H1 (cell line): Measurements from ENCODE around the gene PLGRKT. TPM values are rescaled to one million over a fixed set of nuclear protein-coding genes. Genes with fewer than 3 reads are reported as not detected.

Experiments used
- CTCF ChIA-PET: fragments of 300-600 bp; sonication (Branson Sonifier 250); formaldehyde crosslinking; loops from one replicate; lab custom pipeline; 2021; ENCODE audit not compliant: partially characterized antibody; lab: Charles Lee
- POLR2A ChIA-PET: fragments of 300-600 bp; sonication (Branson Sonifier 250); formaldehyde crosslinking; loops from one replicate; lab custom pipeline; 2021; ENCODE audit warnings: inconsistent platforms; ENCODE audit not compliant: partially characterized antibody; lab: Charles Lee
- DNase-seq, 2 experiments: peaks; one replicate each; pipeline versions ENCODE4 v3.0.0 to v3.0.0-alpha.2; 2010 to 2022; ENCODE audit warnings: low spot score in 2 of 2, low read depth in 1 of 2, mixed read lengths in 1 of 2
- FAIRE-seq: peaks from 2 replicates; lab custom pipeline; 2011; peaks lifted over from hg19 to GRCh38; lab: Jason Lieb, UNC
- H2AFZ ChIP-seq: 2 replicates; pipeline ENCODE4 v1.8.1; 2012; ENCODE audit warnings: low read length, inconsistent platforms
- H2AK5ac ChIP-seq: 2 replicates; pipeline ENCODE4 v1.6.1; 2013; ENCODE audit warnings: low read depth, low read length
- H2BK120ac ChIP-seq: replicated peaks from 2 replicates; pipeline ENCODE3; 2013; ENCODE audit warnings: low read depth, low read length, inconsistent platforms
- H2BK12ac ChIP-seq: 2 replicates; pipeline ENCODE4 v1.6.1; 2013; ENCODE audit warnings: low read depth, low read length
- H2BK15ac ChIP-seq: 2 replicates; pipeline ENCODE4 v1.6.1; 2013; ENCODE audit warnings: low read length
- H2BK20ac ChIP-seq: 2 replicates; pipeline ENCODE4 v1.6.1; 2013; ENCODE audit warnings: low read length
- H2BK5ac ChIP-seq: 2 replicates; pipeline ENCODE4 v1.6.1; 2013; ENCODE audit warnings: low read depth, low read length
- H3K14ac ChIP-seq: 2 replicates; pipeline ENCODE4 v1.6.1; 2013; ENCODE audit warnings: inconsistent platforms; ENCODE audit not compliant: insufficient read length
- H3K18ac ChIP-seq: 2 replicates; pipeline ENCODE4 v1.6.1; 2013; ENCODE audit warnings: low read length; ENCODE audit errors: extremely low read depth
- H3K23ac ChIP-seq: 2 replicates; pipeline ENCODE4 v1.6.1; 2013; ENCODE audit warnings: inconsistent platforms; ENCODE audit not compliant: insufficient read length
- H3K23me2 ChIP-seq: 2 replicates; pipeline ENCODE4 v1.6.1; 2013; ENCODE audit warnings: low read depth, low read length
- H3K27ac ChIP-seq: 2 replicates; pipeline ENCODE4 v1.6.1; 2011; ENCODE audit warnings: low read depth, low read length, inconsistent platforms
- H3K27me3 ChIP-seq, 4 experiments: replicated peaks in 1 of 4; 1 replicate in 1 of 4; 2 replicates in 3 of 4; pipeline versions ENCODE4 v1.6.1 to v1.8.1; 2011 to 2013; ENCODE audit warnings: low read length in 3 of 4, mild to moderate bottlenecking in 3 of 4, inconsistent platforms in 2 of 4, mixed read lengths in 2 of 4, moderate library complexity in 1 of 4; ENCODE audit not compliant: control insufficient read depth in 3 of 4, insufficient read depth in 3 of 4; ENCODE audit errors: extremely low read depth in 1 of 4
- H3K36me3 ChIP-seq, 4 experiments: 2 replicates each; pipeline versions ENCODE4 v1.6.1 to v1.8.1; 2011 to 2013; ENCODE audit warnings: mild to moderate bottlenecking in 4 of 4, low read length in 3 of 4, moderate library complexity in 2 of 4, control low read depth in 1 of 4, inconsistent platforms in 1 of 4; ENCODE audit not compliant: insufficient read depth in 4 of 4, control insufficient read depth in 2 of 4
- H3K4ac ChIP-seq: replicated peaks from 2 replicates; pipeline ENCODE3; 2013; ENCODE audit warnings: low read length, low read depth, mixed read lengths, inconsistent platforms; ENCODE audit not compliant: insufficient read length
- H3K4me1 ChIP-seq, 4 experiments: replicated peaks in 1 of 4; 1 replicate in 1 of 4; 2 replicates in 3 of 4; pipeline versions ENCODE4 v1.6.1 to v1.8.1; 2011 to 2013; ENCODE audit warnings: low read length in 3 of 4, inconsistent platforms in 2 of 4, mixed read lengths in 1 of 4; ENCODE audit not compliant: insufficient read depth in 4 of 4, control insufficient read depth in 3 of 4
- H3K4me2 ChIP-seq, 2 experiments: 2 replicates each; pipeline versions ENCODE4 v1.6.1 to v1.8.1; 2011 to 2013; ENCODE audit warnings: low read depth in 2 of 2, low read length in 2 of 2, control low read depth in 1 of 2, inconsistent platforms in 1 of 2, mild to moderate bottlenecking in 1 of 2; ENCODE audit not compliant: insufficient read depth in 1 of 2
- H3K4me3 ChIP-seq, 4 experiments: fragments of 200-600, 300-600 bp in 1 of 4; sonication (generic), shearing (Covaris generic), sonication (Bioruptor Twin) in 1 of 4; 2 replicates each; pipeline versions ENCODE4 v1.5.1 to v1.8.1; 2011 to 2016; ENCODE audit warnings: low read length in 4 of 4, low read depth in 3 of 4, control low read depth in 2 of 4, inconsistent platforms in 2 of 4, mild to moderate bottlenecking in 2 of 4, mixed read lengths in 1 of 4, moderate library complexity in 1 of 4; ENCODE audit not compliant: insufficient read depth in 2 of 4; ENCODE audit errors: extremely low read depth in 1 of 4
- H3K56ac ChIP-seq: replicated peaks from 2 replicates; pipeline ENCODE3; 2013; ENCODE audit warnings: low read depth, mild to moderate bottlenecking, mixed read lengths, low read length, inconsistent platforms; ENCODE audit not compliant: insufficient read length
- H3K79me1 ChIP-seq: 2 replicates; pipeline ENCODE4 v1.6.1; 2013; ENCODE audit warnings: low read depth, low read length, control low read depth
- H3K79me2 ChIP-seq, 2 experiments: 2 replicates each; pipeline versions ENCODE4 v1.6.1 to v1.8.1; 2012 to 2013; ENCODE audit warnings: low read length in 2 of 2, mild to moderate bottlenecking in 2 of 2, inconsistent platforms in 1 of 2; ENCODE audit not compliant: insufficient read depth in 2 of 2, control insufficient read depth in 1 of 2
- H3K9ac ChIP-seq, 4 experiments: replicated peaks in 1 of 4; 1 replicate in 1 of 4; 2 replicates in 3 of 4; pipeline versions ENCODE4 v1.6.1 to v1.8.1; 2011 to 2013; ENCODE audit warnings: low read depth in 3 of 4, low read length in 3 of 4, control low read depth in 2 of 4, mild to moderate bottlenecking in 2 of 4, moderate library complexity in 2 of 4, inconsistent platforms in 1 of 4; ENCODE audit errors: extremely low read depth in 1 of 4
- H3K9me3 ChIP-seq, 2 experiments: 2 replicates each; pipeline versions ENCODE4 v1.6.1 to v1.8.1; 2012 to 2013; ENCODE audit warnings: mild to moderate bottlenecking in 2 of 2, moderate library complexity in 2 of 2, control low read depth in 1 of 2, inconsistent platforms in 1 of 2, low read depth in 1 of 2, low read length in 1 of 2, mixed read lengths in 1 of 2; ENCODE audit not compliant: insufficient read depth in 2 of 2
- H4K20me1 ChIP-seq, 2 experiments: replicated peaks in 1 of 2; 2 replicates each; pipeline versions ENCODE3 to v1.8.1; 2011 to 2013; ENCODE audit warnings: inconsistent platforms in 2 of 2, low read length in 2 of 2, mild to moderate bottlenecking in 1 of 2; ENCODE audit not compliant: insufficient read depth in 2 of 2, control insufficient read depth in 1 of 2
- H4K5ac ChIP-seq: 2 replicates; pipeline ENCODE4 v1.6.1; 2013; ENCODE audit warnings: low read length, low read depth, mixed read lengths, inconsistent platforms; ENCODE audit not compliant: insufficient read length
- H4K8ac ChIP-seq: 2 replicates; pipeline ENCODE4 v1.8.0; 2013; ENCODE audit warnings: mild to moderate bottlenecking, moderate library complexity, low read length, inconsistent platforms; ENCODE audit not compliant: insufficient read depth; ENCODE audit errors: extremely low read depth
- H4K91ac ChIP-seq: replicated peaks from 2 replicates; pipeline ENCODE3; 2013; ENCODE audit warnings: low read length, mixed read lengths, inconsistent platforms; ENCODE audit not compliant: insufficient read length
- ASH2L ChIP-seq: fragments of 200-600, 300-600 bp; sonication (generic); IDR thresholded peaks from one replicate; pipeline ENCODE4 v1.7.1; 2017; ENCODE audit warnings: low read length
- CBX5 ChIP-seq: fragments of 300-800, 300-1000 bp; sonication (generic); IDR thresholded peaks from 2 replicates; pipeline ENCODE4 v1.7.1; 2016; ENCODE audit warnings: antibody characterized with exemption, low read length, low read depth
- CREB1 ChIP-seq: IDR thresholded peaks from 2 replicates; pipeline ENCODE4 v1.6.1; 2012; ENCODE audit warnings: inconsistent platforms
- GABPA ChIP-seq: IDR thresholded peaks from 2 replicates; pipeline ENCODE4 v1.6.1; 2011; ENCODE audit warnings: mild to moderate bottlenecking, low read length, moderate library complexity, borderline replicate concordance; ENCODE audit not compliant: insufficient read depth
- KDM4A ChIP-seq: IDR thresholded peaks from one replicate; pipeline ENCODE4 v1.7.1; 2012; ENCODE audit warnings: low read depth, mild to moderate bottlenecking, moderate library complexity, low read length, inconsistent platforms; ENCODE audit not compliant: severe bottlenecking
- NANOG ChIP-seq: IDR thresholded peaks from 2 replicates; pipeline ENCODE4 v1.6.1; 2011; ENCODE audit warnings: low read length, low read depth, mild to moderate bottlenecking, inconsistent platforms; ENCODE audit not compliant: insufficient read depth, poor library complexity, severe bottlenecking
- PHF8 ChIP-seq: fragments of 200-600 bp; sonication (generic); conservative IDR thresholded peaks from 2 replicates; pipeline ENCODE4 v1.7.1; 2012; ENCODE audit warnings: low read depth, mild to moderate bottlenecking, inconsistent platforms, low read length, moderate library complexity
- POLR2A ChIP-seq, 2 experiments: IDR thresholded peaks; 1 replicate in 1 of 2; 2 replicates in 1 of 2; pipeline ENCODE4 v1.6.1; 2011; ENCODE audit warnings: low read depth in 2 of 2, low read length in 2 of 2, mild to moderate bottlenecking in 2 of 2; ENCODE audit errors: control extremely low read depth in 1 of 2
- POLR2AphosphoS5 ChIP-seq: IDR thresholded peaks from 2 replicates; pipeline ENCODE4 v1.6.1; 2011; ENCODE audit warnings: low read depth, low read length
- RBBP5 ChIP-seq: IDR thresholded peaks from 2 replicates; pipeline ENCODE4 v1.7.1; 2012; ENCODE audit warnings: low read depth, mild to moderate bottlenecking, inconsistent platforms, low read length, moderate library complexity, borderline replicate concordance
- RFX5 ChIP-seq: IDR thresholded peaks from 2 replicates; pipeline ENCODE4 v1.6.1; 2011; ENCODE audit warnings: low read depth, low read length, improper control_type of control experiment, borderline replicate concordance
- TAF7 ChIP-seq: optimal IDR thresholded peaks from 2 replicates; pipeline ENCODE3; 2011; ENCODE audit warnings: low read depth, mild to moderate bottlenecking, inconsistent platforms, low read length, moderate library complexity, borderline replicate concordance
- TEAD4 ChIP-seq: IDR thresholded peaks from 2 replicates; pipeline ENCODE4 v1.6.1; 2012; ENCODE audit warnings: low read depth, low read length, inconsistent platforms, mixed read lengths
- polyA plus RNA-seq, 7 experiments: library from polyadenylated mRNA; depleted of rRNA in 3 of 7; stranded (reverse) in 5 of 7; unstranded in 2 of 7; fragments of >200 nt in 5 of 7; fragments of 200-250 nt in 2 of 7; gene quantifications; 1 replicate in 5 of 7; 2 replicates in 1 of 7; 4 replicates in 1 of 7; pipeline versions ENCODE4 v1.2.1 to v1.2.3, GENCODE V29; 2011 to 2013; ENCODE audit warnings: missing spikeins in 2 of 7, mixed read lengths in 2 of 7
- total RNA-seq: library from RNA; stranded (reverse); fragmentation: NEBNext Ultra II Directional; extraction: Animal tissue kit (Norgen Biotek cat#: 25700); gene quantifications from 2 replicates; pipeline ENCODE4 v1.2.1, GENCODE V29; 2021

Gene PLGRKT
- total and polyA plus RNA-seq, 2 of the 8 experiments (the other 6 are each of a cell fraction or from before 2014, with no cell fraction given) = 5.4 to 15.7 TPM

- Histone ChIP-seq H4K5ac (no peak overlapping the region), H3K9ac (no peak overlapping the region), H2AFZ (no peak overlapping the region), H3K4ac (no peak overlapping the region), H4K20me1 (no peaks in the 10 kb centered on the region), H3K79me2 (no peaks in the 10 kb centered on the region), H3K56ac (no peak overlapping the region), H3K4me1 (no peaks in the 10 kb centered on the region), H3K23ac (no peak overlapping the region), H3K36me3 (no peaks in the 10 kb centered on the region; a peak in 1 of 8 replicates), H2BK120ac (no peak overlapping the region), H3K23me2 (no peaks in the 10 kb centered on the region), H2BK5ac (no peak overlapping the region), H3K27me3 (no peaks in the 10 kb centered on the region), H3K27ac (no peak overlapping the region), H4K91ac (no peak overlapping the region), H2BK12ac (no peak overlapping the region), H3K4me3 (no peak overlapping the region), H3K9me3 (no peaks in the 10 kb centered on the region), H2BK15ac (no peak overlapping the region), H3K79me1 (no peaks in the 10 kb centered on the region), H3K18ac (no peak overlapping the region), H4K8ac (no peak overlapping the region; the same call in 1 of the 2 replicates), H2BK20ac (no peak overlapping the region), H2AK5ac (no peak overlapping the region), H3K14ac (no peak overlapping the region), H3K4me2 (no peak overlapping the region)
- DNase-seq = no peak
- ChIA-PET CTCF (interaction anchor here (1.3 to 2.6 kb wide), 5 partner anchors 10 to 241 kb away, joined by 5 to 17 read pairs (median 5); partner anchors contain the start of gene INSL6), POLR2A (no interaction called here)
- no peak for FAIRE-seq
- no peak for TF ChIP-seq NANOG
- TF ChIP-seq CREB1 = no peak
- TF ChIP-seq POLR2AphosphoS5 = no peak
- TF ChIP-seq RBBP5 = no peak
- no peak for TF ChIP-seq ASH2L
- no peak for TF ChIP-seq GABPA
- TF ChIP-seq CBX5 = no peak
- TF ChIP-seq KDM4A = no peak
- TF ChIP-seq PHF8 = no peak
- TF ChIP-seq TEAD4 = no peak
- TF ChIP-seq RFX5 = no peak
- no peak for TF ChIP-seq POLR2A (IDR thresholded peaks at IDR 0.05; ENCODE audit: control extremely low read depth in 1 of 2, low read depth in 2 of 2, low read length in 2 of 2)
- no peak for TF ChIP-seq TAF7
These were observed 10.7 kb downstream of the PLGRKT start for GRCh38 chr9:5427005-5427404.
